Measurements from ENCODE around the gene ADAMTS12.
A peak's percentile ranks its signal among the peaks of the same experiment; 100 is the strongest.

The ADAMTS12 gene

GRCh38 chr5:33491941-33492340, 399.8 kb downstream of the ADAMTS12 start:
- no peak for DNase-seq

DNA sequence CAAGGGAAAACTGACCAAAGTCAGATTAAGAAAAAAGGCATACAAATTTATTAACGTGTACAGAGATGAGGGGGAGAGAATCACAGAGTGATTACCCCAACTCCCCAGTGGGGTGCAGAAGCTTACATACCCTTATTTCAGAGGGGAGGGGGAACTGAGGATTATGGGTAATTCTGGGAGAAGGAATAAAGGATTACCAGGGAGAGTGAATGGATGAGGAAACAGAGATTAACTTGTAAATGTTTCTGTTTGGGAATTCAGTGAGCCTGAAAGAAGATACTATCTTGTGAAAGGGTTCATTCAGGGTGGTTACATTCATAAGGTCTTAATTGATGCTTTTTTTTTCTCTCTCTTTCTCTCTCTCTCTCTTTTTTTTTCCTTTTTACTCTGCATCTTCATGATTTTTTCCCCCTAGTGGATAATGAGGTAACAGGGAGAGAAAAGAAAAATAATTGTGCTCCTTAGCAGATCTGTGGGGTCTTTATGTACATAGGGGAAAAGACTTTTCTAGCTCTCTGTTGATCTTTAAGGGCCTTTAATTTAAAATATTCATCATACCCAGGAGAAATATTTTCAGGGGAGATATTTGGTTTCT, 401.6 kb downstream of the ADAMTS12 start:
- DNase-seq = no peak

GRCh38 chr5:33489481-33490067, 402.2 kb downstream of the ADAMTS12 start:
- no peak for DNase-seq

GRCh38 chr5:33488558-33489355, 403.0 kb downstream of the ADAMTS12 start:
- DNase-seq = peak in 7 of 58 donors; percentile 3 to 15 (median 7)

DNA sequence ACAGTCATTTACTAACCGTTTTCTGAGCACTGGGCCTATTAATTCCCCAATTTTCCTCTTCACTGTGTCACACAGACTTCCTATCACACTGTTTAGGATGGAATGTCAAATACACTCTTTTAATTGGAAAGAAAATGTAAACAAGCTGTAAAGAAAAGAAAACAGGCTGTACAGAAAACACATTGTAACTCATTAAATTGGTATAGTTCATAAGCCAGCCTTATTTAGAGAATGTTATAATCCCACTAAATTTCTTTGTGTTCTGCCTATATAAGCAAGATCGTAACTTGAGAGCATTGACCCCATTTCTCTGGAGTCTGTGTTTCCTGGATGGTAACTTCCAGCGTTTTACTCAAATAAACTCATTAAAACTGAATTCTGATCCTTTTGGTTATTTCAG, 404.6 kb downstream of the ADAMTS12 start:
- DNase-seq = no peak

GRCh38 chr5:33482335-33482734, 409.5 kb downstream of the ADAMTS12 start:
- no peak for DNase-seq

- DNase-seq = no peak
Measured at GRCh38 chr5:33480876-33481275, 410.9 kb downstream of the ADAMTS12 start.

GRCh38 chr5:33479311-33479710, 412.5 kb downstream of the ADAMTS12 start:
- no peak for DNase-seq

- DNase-seq = no peak
Measured at GRCh38 chr5:33477816-33478215, 414.0 kb downstream of the ADAMTS12 start.

DNA sequence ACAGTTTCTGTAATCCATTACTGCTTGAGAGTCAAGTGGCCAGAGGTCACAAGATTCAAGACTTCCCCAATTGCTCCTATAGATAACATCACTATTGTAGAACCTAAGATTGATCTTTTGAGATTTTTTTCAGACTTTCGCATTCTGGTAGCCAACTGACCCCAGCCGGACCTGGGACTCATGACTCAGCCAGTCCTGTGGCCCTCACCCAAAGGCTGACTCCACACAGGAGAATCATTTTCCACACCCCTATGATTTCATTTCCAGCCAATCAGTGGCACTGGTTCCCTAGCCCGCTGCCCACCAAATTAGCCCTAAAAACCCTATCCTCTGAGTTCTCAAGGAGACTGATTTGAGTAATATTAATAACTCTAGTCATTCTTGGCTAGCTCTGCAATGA, 414.8 kb downstream of the ADAMTS12 start:
- DNase-seq = no peak

DNA sequence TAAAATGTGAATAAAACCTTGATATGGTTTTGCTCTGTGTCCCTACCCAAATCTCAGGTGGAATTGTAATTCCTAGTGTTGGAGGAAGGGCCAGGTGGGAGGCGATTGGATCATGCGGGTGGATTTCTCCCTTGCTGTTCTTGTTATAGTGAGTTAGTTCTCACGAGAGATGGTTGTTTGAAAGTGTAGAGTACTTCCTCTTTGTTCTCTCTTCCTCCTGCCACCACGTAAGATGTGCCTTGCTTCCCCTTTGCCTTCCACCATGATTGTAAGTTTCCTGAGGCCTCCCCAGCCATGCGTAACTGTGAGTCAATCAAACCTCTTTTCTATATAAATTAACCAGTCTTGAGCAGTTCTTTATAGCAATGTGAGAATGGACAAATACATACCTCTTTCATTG, 416.1 kb downstream of the ADAMTS12 start:
- no peak for DNase-seq

GRCh38 chr5:33474931-33475499, 416.8 kb downstream of the ADAMTS12 start:
- DNase-seq = no peak

GRCh38 chr5:33474004-33474403, 417.8 kb downstream of the ADAMTS12 start:
- DNase-seq = no peak

All from anterior cingulate cortex (tissue), 58 donors.